Tibial nerve (tissue), 4 donors: ENCODE measurements around the gene CGB2. TPM values are rescaled to one million over a fixed set of nuclear protein-coding genes. Genes with fewer than 3 reads are reported as not detected.
A peak's percentile ranks its signal among the peaks of the same experiment; 100 is the strongest.

Source experiments
- DNase-seq, 2 donors: peaks; one replicate each; pipeline ENCODE4 v3.0.0-alpha.2; 2019; ENCODE audit warnings: low spot score in 2 of 2
- H3K27ac ChIP-seq, 4 donors: fragments of 200-600 bp; sonication (generic) in 3 of 4; one replicate each; pipeline ENCODE4 v1.5.1; 2017 to 2019; ENCODE audit warnings: mild to moderate bottlenecking in 1 of 4
- H3K27me3 ChIP-seq, 2 donors: fragments of 200-600 bp; sonication (generic) in 1 of 2; one replicate each; pipeline versions ENCODE4 v1.5.1 to v1.6.0; 2017 to 2019
- H3K36me3 ChIP-seq, 3 donors: fragments of 200-600 bp; sonication (generic); one replicate each; pipeline ENCODE4 v1.5.1; 2018 to 2019
- H3K4me1 ChIP-seq, 4 donors: fragments of 200-600 bp; sonication (generic) in 3 of 4; one replicate each; pipeline ENCODE4 v1.5.1; 2017 to 2019
- H3K4me3 ChIP-seq, 4 donors: fragments of 200-600 bp; sonication (generic) in 3 of 4; one replicate each; pipeline ENCODE4 v1.5.1; 2017 to 2019; ENCODE audit warnings: mild to moderate bottlenecking in 1 of 4, moderate library complexity in 1 of 4
- H3K9me3 ChIP-seq, 4 donors: fragments of 200-600 bp; sonication (generic) in 3 of 4; one replicate each; pipeline ENCODE4 v1.5.1; 2017 to 2019
- CTCF ChIP-seq, 5 experiments: fragments of 200-600 bp in 3 of 5; fragments of 450-650 bp in 2 of 5; sonication (generic) in 3 of 5; IDR thresholded peaks; one replicate each; pipeline ENCODE4 v1.5.1; 2016 to 2019; ENCODE audit warnings: antibody characterized with exemption in 5 of 5, mild to moderate bottlenecking in 3 of 5, moderate library complexity in 2 of 5
- EP300 ChIP-seq, 2 donors: sonication (generic); formaldehyde crosslinking; IDR thresholded peaks; one replicate each; pipeline ENCODE4 v1.6.1; 2017; ENCODE audit warnings: antibody characterized with exemption in 2 of 2, mild to moderate bottlenecking in 1 of 2
- POLR2A ChIP-seq, 2 donors: fragments of 450-650 bp; IDR thresholded peaks; one replicate each; pipeline ENCODE4 v1.6.1; 2017; ENCODE audit warnings: antibody characterized with exemption in 2 of 2, mild to moderate bottlenecking in 2 of 2, moderate library complexity in 2 of 2
- WGBS, 2 donors: methylation state at CpG; one replicate each; pipeline ENCODE4 v1.1.5; 2018; 5-methylcytosine and 5-hydroxymethylcytosine counted together
- total RNA-seq, 4 donors: library from RNA; depleted of rRNA; stranded (reverse); fragments of >200 nt; gene quantifications; one replicate each; pipeline ENCODE4 v1.1.0, GENCODE V29; 2016

Gene CGB2
- total RNA-seq, 4 donors from 2014 or later: not detected

- H3K36me3 ChIP-seq: peaks cover 0 to 34% (median 4%) of the 10 kb centered on the region in 3 donors
- TF ChIP-seq CTCF (IDR thresholded peaks at IDR 0.05): no peak
- peak in 1 of 2 donors; percentile 72 for TF ChIP-seq EP300 (IDR thresholded peaks at IDR 0.05)
- peak; percentile 52 to 55 for TF ChIP-seq POLR2A (IDR thresholded peaks at IDR 0.05)
- peaks cover 0 to 46% (median 25%) of the 10 kb centered on the region in 4 donors for H3K4me1 ChIP-seq
- DNase-seq: peak; percentile 45 to 71
- peak overlapping the region; percentile 55 to 92 (median 71) for H3K4me3 ChIP-seq
- WGBS, 2 donors: 13 to 14% methylated on average over 7 to 8 of the region's 8 CpGs
- peak overlapping the region; percentile 83 to 99 (median 92) for H3K27ac ChIP-seq
- no peaks in the 10 kb centered on the region for H3K9me3 ChIP-seq
- H3K27me3 ChIP-seq: no peaks in the 10 kb centered on the region
Measured at GRCh38 chr19:48991873-48992580, 39.7 kb upstream of the CGB2 start.

GRCh38 chr19:48992581-48993174 is 39.0 kb upstream of the CGB2 start:
- Histone ChIP-seq H3K36me3 (peaks cover 0 to 28% (median 4%) of the 10 kb centered on the region in 3 donors), H3K4me1 (peaks cover 0 to 46% (median 25%) of the 10 kb centered on the region in 4 donors), H3K4me3 (peak overlapping the region; percentile 55 to 92 (median 71)), H3K27me3 (no peaks in the 10 kb centered on the region), H3K27ac (peak overlapping the region; percentile 83 to 99 (median 92)), H3K9me3 (no peaks in the 10 kb centered on the region)
- 1% methylated on average over 16 to 20 of the region's 20 CpGs for WGBS, 2 donors
- TF ChIP-seq CTCF (IDR thresholded peaks at IDR 0.05): no peak
- no peak for TF ChIP-seq POLR2A (IDR thresholded peaks at IDR 0.05)
- TF ChIP-seq EP300 (IDR thresholded peaks at IDR 0.05): no peak
- no peak for DNase-seq

GRCh38 chr19:48993175-48994034 is 38.3 kb upstream of the CGB2 start, which contains the start of the genes GYS1 and RUVBL2:
GYS1 (minus strand) TSS chr19:48993309; CDS start chr19:48993112, 197 bp downstream.
RUVBL2 (plus strand) TSS chr19:48993887; CDS start chr19:48993912, 25 bp downstream.
- peak within 1 kb of the TSS; percentile 83 to 99 (median 92) for H3K27ac ChIP-seq
- peak within 1 kb of the TSS; percentile 55 to 92 (median 71) for H3K4me3 ChIP-seq
- no peaks in the 10 kb centered on the region for H3K27me3 ChIP-seq
- H3K36me3 ChIP-seq: peaks cover 0 to 21% (median 1%) of the 10 kb centered on the region in 3 donors
- TF ChIP-seq POLR2A (IDR thresholded peaks at IDR 0.05) (peak; percentile 79 to 90), EP300 (IDR thresholded peaks at IDR 0.05) (peak; percentile 91 to 94), CTCF (IDR thresholded peaks at IDR 0.05) (peak; percentile 99 to 100 (median 99))
- H3K9me3 ChIP-seq: no peaks in the 10 kb centered on the region
- WGBS, 2 donors: 0 to 1% methylated on average over 40 to 43 of the region's 56 CpGs
- peak; percentile 98 to 99 for DNase-seq
- peaks cover 0 to 46% (median 25%) of the 10 kb centered on the region in 4 donors for H3K4me1 ChIP-seq

- peak overlapping the region; percentile 73 to 99 (median 88) for H3K27ac ChIP-seq
- H3K36me3 ChIP-seq: peaks cover 0 to 15% (median 0%) of the 10 kb centered on the region in 3 donors
- no peaks in the 10 kb centered on the region for H3K27me3 ChIP-seq
- H3K9me3 ChIP-seq: no peaks in the 10 kb centered on the region
- H3K4me1 ChIP-seq: peaks cover 0 to 46% (median 25%) of the 10 kb centered on the region in 4 donors
- WGBS, 2 donors: 2% methylated on average over 13 of the region's 13 CpGs
- DNase-seq: no peak
- H3K4me3 ChIP-seq: peak overlapping the region; percentile 55 to 74 (median 68)
- TF ChIP-seq CTCF (IDR thresholded peaks at IDR 0.05) (no peak), EP300 (IDR thresholded peaks at IDR 0.05) (no peak), POLR2A (IDR thresholded peaks at IDR 0.05) (no peak)
Measured at GRCh38 chr19:48994035-48994386, 37.7 kb upstream of the CGB2 start.
